Measurements from ENCODE around the gene EXOSC7.
"Not testable (repeated sequence)": the region's sequence is repeated elsewhere in the genome, so short reads cannot be mapped to it uniquely, and the experiment has no call there.

Gene EXOSC7

GRCh38 chr3:44942202-44942921, 33.7 kb upstream of the EXOSC7 start:
- Histone ChIP-seq H3K27ac (ENCODE audit: low read depth, low read length) (no peak overlapping the region), H4K20me1 (ENCODE audit: low read depth, low read length) (no peaks in the 10 kb centered on the region), H3K36me3 (ENCODE audit: low read length) (no peaks in the 10 kb centered on the region)

GRCh38 chr3:44948239-44948638, 27.8 kb upstream of the EXOSC7 start:
- no peaks in the 10 kb centered on the region for H3K27me3 ChIP-seq (ENCODE audit: low read length)
- no peak overlapping the region for H3K4me3 ChIP-seq (ENCODE audit: insufficient read depth, low read length, poor library complexity, severe bottlenecking)
- TF ChIP-seq EZH2phosphoT487 (conservative IDR thresholded peaks at IDR 0.05; ENCODE audit: low read length) (no peak), CTCF (IDR thresholded peaks at IDR 0.05; ENCODE audit: insufficient read depth, low read length, poor library complexity, severe bottlenecking) (no peak)
- no peak overlapping the region for H2AFZ ChIP-seq (ENCODE audit: low read depth, low read length, severe bottlenecking)
- no peaks in the 10 kb centered on the region for H3F3A ChIP-seq (ENCODE audit: insufficient read depth)
- H3K27ac ChIP-seq (ENCODE audit: low read depth, low read length), result no peak overlapping the region
- H3K9me2 ChIP-seq (replicated peaks; ENCODE audit: insufficient read depth, low read length), result no peaks in the 10 kb centered on the region
- no peaks in the 10 kb centered on the region for H4K20me1 ChIP-seq (ENCODE audit: low read depth, low read length)
- H3K9ac ChIP-seq (ENCODE audit: low read length), result no peak overlapping the region
- no peaks in the 10 kb centered on the region for H3K79me2 ChIP-seq (ENCODE audit: insufficient read depth, low read length)
- no peak overlapping the region for H3K4me2 ChIP-seq (ENCODE audit: low read depth, low read length, poor library complexity, severe bottlenecking)
- no peaks in the 10 kb centered on the region for H3K36me3 ChIP-seq (ENCODE audit: low read length)
- H3K9me3 ChIP-seq (ENCODE audit: insufficient read depth, low read length), result no peaks in the 10 kb centered on the region

More at GRCh38 chr3:44942202-44942921, 33.7 kb upstream of the EXOSC7 start:
- no peak for TF ChIP-seq CTCF (IDR thresholded peaks at IDR 0.05; ENCODE audit: insufficient read depth, low read length, poor library complexity, severe bottlenecking)
- TF ChIP-seq EZH2phosphoT487 (conservative IDR thresholded peaks at IDR 0.05; ENCODE audit: low read length), result no peak
- no peaks in the 10 kb centered on the region for H3F3A ChIP-seq (ENCODE audit: insufficient read depth)
- no peaks in the 10 kb centered on the region for H3K9me2 ChIP-seq (replicated peaks; ENCODE audit: insufficient read depth, low read length)
- H3K79me2 ChIP-seq (ENCODE audit: insufficient read depth, low read length), result no peaks in the 10 kb centered on the region
- no peak overlapping the region for H3K4me3 ChIP-seq (ENCODE audit: insufficient read depth, low read length, poor library complexity, severe bottlenecking)
- no peak overlapping the region for H3K9ac ChIP-seq (ENCODE audit: low read length)
- no peak overlapping the region for H3K4me2 ChIP-seq (ENCODE audit: low read depth, low read length, poor library complexity, severe bottlenecking)
- H3K27me3 ChIP-seq (ENCODE audit: low read length), result no peaks in the 10 kb centered on the region
- no peak overlapping the region for H2AFZ ChIP-seq (ENCODE audit: low read depth, low read length, severe bottlenecking)
- no peaks in the 10 kb centered on the region for H3K9me3 ChIP-seq (ENCODE audit: insufficient read depth, low read length)

GRCh38 chr3:44949770-44950169, 26.3 kb upstream of the EXOSC7 start:
- not testable (repeated sequence) for H3K9me2 ChIP-seq (replicated peaks; ENCODE audit: insufficient read depth, low read length); H2AFZ ChIP-seq (ENCODE audit: low read depth, low read length, severe bottlenecking); H3K4me2 ChIP-seq (ENCODE audit: low read depth, low read length, poor library complexity, severe bottlenecking); H3K4me3 ChIP-seq (ENCODE audit: insufficient read depth, low read length, poor library complexity, severe bottlenecking); H4K20me1 ChIP-seq (ENCODE audit: low read depth, low read length); H3F3A ChIP-seq (ENCODE audit: insufficient read depth); H3K9ac ChIP-seq (ENCODE audit: low read length); H3K27me3 ChIP-seq (ENCODE audit: low read length); H3K27ac ChIP-seq (ENCODE audit: low read depth, low read length); H3K9me3 ChIP-seq (ENCODE audit: insufficient read depth, low read length); H3K79me2 ChIP-seq (ENCODE audit: insufficient read depth, low read length); H3K36me3 ChIP-seq (ENCODE audit: low read length)

- Histone ChIP-seq H3K27me3 (ENCODE audit: low read length) (no peaks in the 10 kb centered on the region), H3F3A (ENCODE audit: insufficient read depth) (no peaks in the 10 kb centered on the region), H3K9me2 (replicated peaks; ENCODE audit: insufficient read depth, low read length) (no peaks in the 10 kb centered on the region), H3K79me2 (ENCODE audit: insufficient read depth, low read length) (no peaks in the 10 kb centered on the region), H3K4me2 (ENCODE audit: low read depth, low read length, poor library complexity, severe bottlenecking) (no peak overlapping the region), H3K36me3 (ENCODE audit: low read length) (no peaks in the 10 kb centered on the region), H4K20me1 (ENCODE audit: low read depth, low read length) (no peaks in the 10 kb centered on the region), H3K9ac (ENCODE audit: low read length) (no peak overlapping the region), H3K4me3 (ENCODE audit: insufficient read depth, low read length, poor library complexity, severe bottlenecking) (no peak overlapping the region), H3K27ac (ENCODE audit: low read depth, low read length) (no peak overlapping the region), H2AFZ (ENCODE audit: low read depth, low read length, severe bottlenecking) (no peak overlapping the region), H3K9me3 (ENCODE audit: insufficient read depth, low read length) (no peaks in the 10 kb centered on the region)
- TF ChIP-seq CTCF (IDR thresholded peaks at IDR 0.05; ENCODE audit: insufficient read depth, low read length, poor library complexity, severe bottlenecking), result no peak
- no peak for TF ChIP-seq EZH2phosphoT487 (conservative IDR thresholded peaks at IDR 0.05; ENCODE audit: low read length)
These were observed 25.7 kb upstream of the EXOSC7 start for GRCh38 chr3:44950275-44950734.

All from SU-DHL-6 (cell line).